Measurements from ENCODE around the gene SCN2B.
A peak's percentile ranks its signal among the peaks of the same experiment; 100 is the strongest.

The SCN2B gene

DNA sequence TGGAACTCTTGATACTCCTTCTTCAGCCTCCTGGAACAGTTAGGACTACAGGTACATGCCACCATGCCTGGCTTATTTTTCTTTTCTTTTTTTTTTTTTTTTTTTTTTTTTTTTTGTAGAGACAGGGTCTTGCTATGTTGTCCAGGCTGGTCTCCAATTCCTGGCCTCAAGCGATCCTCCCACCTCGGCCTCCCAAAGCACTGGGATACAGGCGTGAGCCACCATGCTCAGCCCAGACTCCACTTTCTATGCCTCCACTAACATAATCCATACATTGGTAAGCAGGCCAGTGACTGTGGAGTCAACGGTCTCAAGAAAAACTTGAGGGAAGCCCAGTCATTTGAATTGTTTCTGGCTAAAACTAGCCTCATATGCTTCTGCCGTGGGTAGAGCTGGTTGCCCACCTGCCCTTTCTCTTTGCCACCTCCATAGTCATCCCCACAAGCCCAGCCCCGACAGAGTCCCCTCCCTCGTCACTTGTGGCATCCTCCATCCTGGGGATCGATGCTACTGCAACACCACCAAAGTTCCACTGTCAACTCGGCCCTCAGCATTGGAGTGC, 2.4 kb downstream of the SCN2B start:
- ATAC-seq, result no peak

DNA sequence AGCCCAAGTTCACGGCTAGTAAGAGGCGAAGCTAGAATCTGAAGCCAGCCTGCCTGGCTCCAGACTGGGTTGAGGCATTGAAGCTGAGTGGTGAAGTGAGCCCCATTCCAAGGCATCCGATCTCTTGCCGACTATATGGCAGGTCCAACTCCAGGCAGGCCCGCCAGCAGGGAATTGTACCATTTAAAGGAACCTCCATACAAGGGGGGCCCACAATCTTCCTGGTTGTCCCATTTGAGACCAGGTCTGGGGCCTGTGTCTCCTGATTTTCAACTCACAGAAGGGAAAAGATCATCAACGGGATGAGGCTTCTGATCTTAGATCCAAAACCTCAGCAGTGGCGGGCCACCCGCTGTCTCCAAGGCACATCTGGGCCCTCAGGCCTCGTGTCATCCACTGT, 4.1 kb downstream of the SCN2B start:
- no peak for ATAC-seq

- ATAC-seq, result peak; percentile 82 to 87
Observed at GRCh38 chr11:118171269-118172062, 5.0 kb downstream of the SCN2B start.

GRCh38 chr11:118170882-118171268, 5.6 kb downstream of the SCN2B start:
- ATAC-seq, result no peak

DNA sequence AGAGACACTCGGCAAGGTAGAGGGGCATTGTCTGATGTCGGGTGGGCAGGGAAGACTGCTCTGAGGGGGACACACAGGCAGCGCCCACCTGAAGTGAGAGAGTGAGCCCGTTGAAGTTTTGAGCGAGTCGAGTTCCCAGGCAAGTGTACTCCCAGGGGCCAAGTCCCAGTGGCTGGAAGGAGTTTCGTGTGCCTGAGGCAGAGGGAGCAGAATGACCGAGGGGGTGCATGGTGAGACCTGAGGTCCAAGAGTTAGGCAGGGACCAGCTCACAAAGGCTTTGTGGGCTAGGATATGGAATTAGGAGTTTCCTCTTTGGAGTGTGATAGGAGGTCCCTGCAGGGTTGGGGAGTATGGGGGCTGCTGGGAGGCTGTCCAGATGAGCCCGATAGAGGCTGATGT, 6.2 kb downstream of the SCN2B start:
- ATAC-seq, result no peak

DNA sequence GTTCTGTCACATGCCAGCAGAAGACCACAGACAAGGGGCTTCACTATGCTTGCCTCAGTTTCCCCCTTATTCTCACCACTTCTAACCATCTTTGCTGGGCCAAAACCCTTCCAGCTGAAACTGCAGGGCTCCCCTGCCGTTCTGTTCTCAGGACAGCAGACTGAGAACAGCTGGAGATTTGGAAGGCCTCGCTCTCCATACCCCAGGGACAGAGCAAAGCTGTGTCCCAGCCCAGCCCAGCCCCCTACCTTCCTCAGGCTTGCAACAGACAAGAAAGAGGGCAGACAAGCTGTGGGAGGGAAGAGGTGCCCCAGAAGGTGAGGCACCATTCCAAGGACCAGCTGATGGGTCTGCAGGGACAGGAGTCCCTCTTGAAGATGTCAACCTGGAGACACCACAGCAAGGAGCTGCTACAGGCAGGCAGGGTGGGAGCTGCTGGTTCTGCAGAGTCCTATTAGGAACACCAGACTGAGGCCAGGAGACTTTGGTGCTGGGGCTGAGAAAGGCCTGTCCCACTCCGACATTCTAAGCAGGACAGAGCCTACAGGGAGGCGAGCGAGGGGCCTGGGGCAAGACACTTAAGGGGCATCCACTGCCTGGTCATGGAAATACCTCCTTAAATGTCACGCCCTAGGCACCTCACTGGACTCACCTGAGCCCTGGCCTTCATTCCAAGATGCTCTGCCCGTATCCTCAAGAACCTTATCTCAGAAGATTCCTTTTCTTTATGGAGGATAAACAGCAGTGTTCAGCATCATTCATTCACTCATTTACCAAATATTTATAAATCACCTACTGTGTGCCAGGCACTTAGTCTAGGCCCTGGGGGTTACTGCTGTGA, 6.9 kb downstream of the SCN2B start:
- ATAC-seq, result no peak

GRCh38 chr11:118168751-118169150, 7.7 kb downstream of the SCN2B start:
- ATAC-seq, result no peak

DNA sequence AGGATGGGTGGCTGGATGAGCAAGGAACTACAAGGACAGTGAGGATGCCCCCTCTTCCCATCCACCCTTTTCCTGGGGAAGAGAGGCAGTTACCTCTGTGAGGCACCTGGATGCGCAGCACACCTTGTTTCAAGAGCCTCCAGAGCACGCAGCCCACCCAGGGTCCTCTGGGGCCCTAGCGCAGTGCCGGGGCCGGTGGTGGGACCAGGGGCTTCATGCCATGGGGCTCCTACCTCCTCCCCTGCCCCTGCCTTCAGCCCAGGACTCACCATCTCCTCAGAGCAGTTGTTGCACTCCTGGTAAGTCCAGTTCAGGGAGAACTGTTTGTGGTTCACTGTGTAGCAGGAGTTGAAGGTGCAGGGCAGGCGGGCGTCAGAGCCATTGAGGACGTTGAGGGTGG, 8.1 kb downstream of the SCN2B start:
- ATAC-seq, result no peak

- no peak for ATAC-seq
Observed at GRCh38 chr11:118167906-118168305, 8.5 kb downstream of the SCN2B start.

GRCh38 chr11:118167253-118167652, 9.2 kb downstream of the SCN2B start:
- ATAC-seq, result no peak

DNA sequence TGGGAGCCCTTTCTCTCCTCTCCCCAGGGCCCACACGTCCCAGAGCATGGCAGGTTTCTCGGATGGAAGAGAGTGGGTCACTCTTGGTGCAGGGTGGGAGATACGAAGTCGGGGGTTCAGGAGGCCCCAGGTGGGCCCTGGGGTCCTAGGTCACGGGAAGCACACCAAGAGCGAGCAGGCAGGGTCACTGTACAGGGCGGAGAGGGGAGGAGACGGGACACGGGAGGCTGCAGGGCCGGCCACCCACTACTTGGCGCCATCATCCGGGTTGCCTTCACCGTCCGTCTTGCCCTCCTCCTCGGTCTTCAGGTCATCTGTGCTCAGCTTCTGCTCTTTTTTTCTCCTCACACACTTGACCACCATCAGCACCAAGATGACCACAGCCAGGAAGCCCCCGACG, 9.8 kb downstream of the SCN2B start:
- no peak for ATAC-seq

GRCh38 chr11:118164885-118165284, 11.6 kb downstream of the SCN2B start:
- no peak for ATAC-seq

- ATAC-seq, result no peak
Observed at GRCh38 chr11:118163494-118163893, 12.9 kb downstream of the SCN2B start.

GRCh38 chr11:118162846-118163245, 13.6 kb downstream of the SCN2B start:
- ATAC-seq, result no peak

DNA sequence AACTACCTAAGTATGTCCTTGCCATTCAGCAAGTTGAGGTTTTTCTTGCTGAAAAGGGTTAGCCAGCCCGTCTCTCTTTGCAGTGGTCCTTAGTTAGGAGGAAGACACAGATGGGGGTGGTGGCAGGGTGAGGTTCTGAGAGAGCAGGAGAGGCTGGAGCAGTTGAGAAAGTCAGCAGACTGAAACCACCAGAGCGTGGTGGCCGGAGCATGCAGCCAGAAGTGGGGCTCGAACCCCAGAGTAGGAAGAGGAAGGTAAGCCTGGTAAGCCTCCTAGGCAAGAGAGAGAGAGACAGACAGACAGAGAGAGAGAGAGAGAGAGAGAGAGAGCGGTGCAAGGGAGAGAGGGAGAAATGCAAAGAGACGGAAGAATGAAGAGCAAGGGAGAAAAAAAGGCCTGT, 14.7 kb downstream of the SCN2B start:
- no peak for ATAC-seq

- ATAC-seq, result no peak
Observed at GRCh38 chr11:118157186-118157895, 19.1 kb downstream of the SCN2B start.

- ATAC-seq, result peak in 1 of 2 donors; percentile 38
Observed at GRCh38 chr11:118156531-118157185, 19.8 kb downstream of the SCN2B start.

GRCh38 chr11:118155776-118156530, 20.5 kb downstream of the SCN2B start:
- ATAC-seq, result no peak

DNA sequence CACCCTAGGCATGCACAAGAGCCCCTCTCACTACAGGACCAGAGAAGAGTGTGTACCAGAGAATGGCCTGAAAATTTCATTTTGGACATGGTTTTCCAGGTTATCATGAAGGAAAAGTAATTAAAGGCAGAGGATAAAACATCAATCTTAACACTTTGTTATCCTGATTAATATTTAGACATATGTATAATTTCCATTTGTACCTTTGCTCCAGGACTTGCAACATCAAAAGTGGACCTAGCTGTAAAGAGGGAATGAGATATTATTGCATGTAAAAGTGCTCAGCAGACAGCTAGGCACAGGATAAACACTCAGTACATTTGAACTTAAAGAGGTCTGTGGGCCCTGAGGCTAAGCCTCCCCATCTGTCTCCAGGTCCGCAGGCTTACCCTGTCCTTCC, 21.8 kb downstream of the SCN2B start:
- no peak for ATAC-seq

DNA sequence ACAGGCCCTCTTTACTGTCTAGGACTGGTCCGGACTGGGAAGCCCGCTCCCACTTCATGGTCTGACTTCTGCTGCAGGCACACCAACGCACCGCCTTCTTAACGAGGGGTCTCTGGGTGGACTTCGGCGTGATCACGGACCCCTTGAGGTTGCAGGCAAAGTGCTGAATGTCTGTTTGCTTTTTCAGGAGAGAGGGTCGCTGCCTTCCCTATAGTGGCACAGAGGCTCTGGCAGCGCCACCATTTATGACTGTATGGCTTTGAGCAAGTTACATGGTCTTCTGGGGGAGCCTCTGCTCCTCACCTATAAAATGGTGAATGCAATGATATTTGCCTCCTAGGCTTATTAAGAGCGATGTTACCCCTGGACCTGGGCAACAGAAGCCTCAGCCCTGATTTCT, 22.5 kb downstream of the SCN2B start:
- no peak for ATAC-seq

DNA sequence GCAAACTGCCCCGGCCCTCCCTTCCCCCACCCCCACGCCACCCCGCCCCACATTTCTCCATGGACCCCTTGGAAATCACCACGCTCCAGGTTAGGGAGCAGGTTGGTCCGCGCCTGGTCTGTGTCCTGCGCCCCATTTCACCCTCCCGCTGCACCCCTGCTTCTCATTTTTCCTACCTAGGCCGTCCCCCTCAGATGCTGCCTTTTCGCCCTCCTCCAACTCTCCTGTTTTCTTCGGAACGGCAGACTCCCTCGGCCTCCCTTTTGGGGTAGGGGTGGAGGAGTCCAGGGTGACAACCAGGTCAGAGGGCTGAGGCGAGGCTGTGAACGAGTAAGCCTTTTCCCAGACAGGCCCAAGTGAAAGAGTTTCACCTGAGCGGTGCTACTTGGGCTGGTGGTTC, 22.9 kb downstream of the SCN2B start:
- ATAC-seq, result no peak

Measured in activated CD4-positive, CD25-positive, alpha-beta regulatory T cell treated with anti-CD3 and anti-CD28 coated beads, Interleukin-2, amount 50 U/mL, for 24 hours (primary cell).